ENCODE data around the gene PHKB.

- TF ChIP-seq, protein P1, sequence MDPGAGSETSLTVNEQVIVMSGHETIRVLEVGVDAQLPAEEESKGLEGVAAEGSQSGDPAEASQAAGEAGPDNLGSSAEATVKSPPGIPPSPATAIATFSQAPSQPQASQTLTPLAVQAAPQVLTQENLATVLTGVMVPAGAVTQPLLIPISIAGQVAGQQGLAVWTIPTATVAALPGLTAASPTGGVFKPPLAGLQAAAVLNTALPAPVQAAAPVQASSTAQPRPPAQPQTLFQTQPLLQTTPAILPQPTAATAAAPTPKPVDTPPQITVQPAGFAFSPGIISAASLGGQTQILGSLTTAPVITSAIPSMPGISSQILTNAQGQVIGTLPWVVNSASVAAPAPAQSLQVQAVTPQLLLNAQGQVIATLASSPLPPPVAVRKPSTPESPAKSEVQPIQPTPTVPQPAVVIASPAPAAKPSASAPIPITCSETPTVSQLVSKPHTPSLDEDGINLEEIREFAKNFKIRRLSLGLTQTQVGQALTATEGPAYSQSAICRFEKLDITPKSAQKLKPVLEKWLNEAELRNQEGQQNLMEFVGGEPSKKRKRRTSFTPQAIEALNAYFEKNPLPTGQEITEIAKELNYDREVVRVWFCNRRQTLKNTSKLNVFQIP (CRISPR knock-in tag; IDR thresholded peaks at IDR 0.05; ENCODE audit: borderline replicate concordance, low read depth) = no peak
- TF ChIP-seq CSDC2 (CRISPR knock-in tag; IDR thresholded peaks at IDR 0.05) (no peak), TOX (CRISPR knock-in tag; IDR thresholded peaks at IDR 0.05; ENCODE audit: borderline replicate concordance) (no peak), CSRNP3 (CRISPR knock-in tag; IDR thresholded peaks at IDR 0.05) (no peak), ZFP30 (CRISPR knock-in tag; IDR thresholded peaks at IDR 0.05) (no peak)
These were observed 92.9 kb downstream of the PHKB start for GRCh38 chr16:47553853-47554564.

All from SK-N-SH treated with all-trans-retinoic acid at 6 μM for 48 hours (cell line).